Sigmoid colon (tissue), 4 donors: ENCODE results near the gene AIG1.

ENCODE experiments used
- EP300 ChIP-seq, 4 donors: sonication (generic); formaldehyde crosslinking; IDR thresholded peaks; one replicate each; pipeline ENCODE4 v1.6.1; 2017; ENCODE audit warnings: antibody characterized with exemption in 4 of 4
- POLR2A ChIP-seq, 2 donors: fragments of 450-650 bp; IDR thresholded peaks; one replicate each; pipeline ENCODE4 v1.6.1; 2016; ENCODE audit warnings: antibody characterized with exemption in 2 of 2, mild to moderate bottlenecking in 2 of 2, moderate library complexity in 2 of 2
- POLR2AphosphoS5 ChIP-seq, 4 donors: sonication (generic); formaldehyde crosslinking; IDR thresholded peaks; one replicate each; pipeline ENCODE4 v1.6.1; 2017; ENCODE audit warnings: antibody characterized with exemption in 4 of 4
- TF ChIP-seq, protein P1 (sequence below), 4 experiments: fragments of 450-650 bp in 3 of 4; fragments of 200-600 bp in 1 of 4; IDR thresholded peaks; one replicate each; pipeline ENCODE4 v1.5.1; 2016 to 2019; ENCODE audit warnings: antibody characterized with exemption in 4 of 4, mild to moderate bottlenecking in 3 of 4, moderate library complexity in 2 of 4

DNA sequence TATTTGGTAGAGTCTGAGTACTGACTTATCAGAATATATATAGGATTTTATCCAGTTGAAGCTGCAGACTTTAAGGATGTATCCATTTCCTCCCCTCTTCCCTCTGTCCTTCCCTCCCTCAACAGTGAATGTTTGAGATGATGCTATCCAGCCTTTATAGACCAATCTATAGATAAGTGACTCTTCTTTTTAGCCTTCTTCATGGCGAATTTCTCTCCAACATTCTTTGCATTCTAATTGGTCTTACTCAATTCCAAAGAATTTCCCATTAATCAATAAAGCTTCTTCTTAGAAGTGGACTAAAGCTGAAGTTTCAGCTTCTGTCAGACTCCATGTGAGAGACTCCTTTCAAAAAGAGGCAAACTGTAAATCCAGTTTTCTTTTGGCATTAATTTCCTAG is 99.3 kb downstream of the AIG1 start:
- TF ChIP-seq, protein P1, sequence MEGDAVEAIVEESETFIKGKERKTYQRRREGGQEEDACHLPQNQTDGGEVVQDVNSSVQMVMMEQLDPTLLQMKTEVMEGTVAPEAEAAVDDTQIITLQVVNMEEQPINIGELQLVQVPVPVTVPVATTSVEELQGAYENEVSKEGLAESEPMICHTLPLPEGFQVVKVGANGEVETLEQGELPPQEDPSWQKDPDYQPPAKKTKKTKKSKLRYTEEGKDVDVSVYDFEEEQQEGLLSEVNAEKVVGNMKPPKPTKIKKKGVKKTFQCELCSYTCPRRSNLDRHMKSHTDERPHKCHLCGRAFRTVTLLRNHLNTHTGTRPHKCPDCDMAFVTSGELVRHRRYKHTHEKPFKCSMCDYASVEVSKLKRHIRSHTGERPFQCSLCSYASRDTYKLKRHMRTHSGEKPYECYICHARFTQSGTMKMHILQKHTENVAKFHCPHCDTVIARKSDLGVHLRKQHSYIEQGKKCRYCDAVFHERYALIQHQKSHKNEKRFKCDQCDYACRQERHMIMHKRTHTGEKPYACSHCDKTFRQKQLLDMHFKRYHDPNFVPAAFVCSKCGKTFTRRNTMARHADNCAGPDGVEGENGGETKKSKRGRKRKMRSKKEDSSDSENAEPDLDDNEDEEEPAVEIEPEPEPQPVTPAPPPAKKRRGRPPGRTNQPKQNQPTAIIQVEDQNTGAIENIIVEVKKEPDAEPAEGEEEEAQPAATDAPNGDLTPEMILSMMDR (IDR thresholded peaks at IDR 0.05), result no peak
- TF ChIP-seq EP300 (IDR thresholded peaks at IDR 0.05) (no peak), POLR2A (IDR thresholded peaks at IDR 0.05) (no peak), POLR2AphosphoS5 (IDR thresholded peaks at IDR 0.05) (no peak)
